AG04450 (cell line): ENCODE results near the gene TLR10. TPM values are rescaled to one million over a fixed set of nuclear protein-coding genes. Genes with fewer than 3 reads are reported as not detected.
"Not testable (repeated sequence)": the region's sequence is repeated elsewhere in the genome, so short reads cannot be mapped to it uniquely, and the experiment has no call there.

Experiments
- CTCF ChIA-PET: fragments of 300-600, 350-600 bp; formaldehyde crosslinking; extraction: SDS; loops from one replicate; lab custom pipeline; 2022; ENCODE audit warnings: antibody characterized with exemption, inconsistent platforms; lab: Charles Lee
- POLR2A ChIA-PET: fragments of 350-600 bp; formaldehyde crosslinking; extraction: SDS; loops from one replicate; lab custom pipeline; 2021; ENCODE audit warnings: antibody characterized with exemption, inconsistent platforms; lab: Yijun Ruan, JAX
- DNase-seq: peaks from one replicate; pipeline ENCODE4 v3.0.0-alpha.2; 2011; ENCODE audit warnings: low read depth, low spot score
- H3K27ac ChIP-seq: one replicate; pipeline ENCODE4 v1.5.1; 2012; ENCODE audit warnings: low read depth, low read length, control low read depth
- H3K27me3 ChIP-seq: one replicate; pipeline ENCODE4 v1.6.0; 2012; ENCODE audit warnings: low read length; ENCODE audit not compliant: control insufficient read depth, insufficient read depth
- H3K4me3 ChIP-seq: 2 replicates; pipeline ENCODE4 v1.5.1; 2011; ENCODE audit warnings: mild to moderate bottlenecking, low read depth, low read length, control low read depth
- H3K9me3 ChIP-seq: 2 replicates; pipeline ENCODE4 v1.5.1; 2012; ENCODE audit warnings: low read length; ENCODE audit not compliant: control insufficient read depth, insufficient read depth
- polyA plus RNA-seq: library from polyadenylated mRNA; depleted of rRNA; stranded (reverse); fragments of >200 nt; gene quantifications from 2 replicates; pipeline ENCODE4 v1.2.3, GENCODE V29; 2011
- TF ChIP-seq, protein P1 (sequence below): IDR thresholded peaks from 2 replicates; pipeline ENCODE4 v1.5.1; 2011; ENCODE audit warnings: low read depth, low read length, control low read depth, inconsistent platforms

TLR10 gene
- polyA plus RNA-seq, 1 experiment, result not detected

DNA sequence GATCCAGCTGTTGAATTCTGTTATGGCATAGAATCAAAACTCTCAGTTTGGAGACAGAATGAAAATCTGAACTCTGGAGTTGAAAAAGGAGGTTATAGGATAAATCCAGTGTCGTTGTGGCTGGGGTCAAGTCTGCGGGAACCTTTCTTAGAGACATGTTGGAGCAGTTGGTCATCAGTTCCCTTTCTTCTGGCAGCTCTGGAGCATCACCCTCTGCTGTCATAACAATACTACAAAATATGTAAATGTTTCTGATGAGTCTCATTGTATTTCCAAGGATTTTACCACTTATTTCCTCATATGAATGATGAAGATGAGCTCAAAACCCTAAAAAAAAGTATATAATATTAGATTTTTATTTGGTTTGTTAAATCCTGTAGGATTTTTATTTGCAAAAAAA, 7.5 kb downstream of the TLR10 start:
- POLR2A ChIA-PET, result no interaction called here

DNA sequence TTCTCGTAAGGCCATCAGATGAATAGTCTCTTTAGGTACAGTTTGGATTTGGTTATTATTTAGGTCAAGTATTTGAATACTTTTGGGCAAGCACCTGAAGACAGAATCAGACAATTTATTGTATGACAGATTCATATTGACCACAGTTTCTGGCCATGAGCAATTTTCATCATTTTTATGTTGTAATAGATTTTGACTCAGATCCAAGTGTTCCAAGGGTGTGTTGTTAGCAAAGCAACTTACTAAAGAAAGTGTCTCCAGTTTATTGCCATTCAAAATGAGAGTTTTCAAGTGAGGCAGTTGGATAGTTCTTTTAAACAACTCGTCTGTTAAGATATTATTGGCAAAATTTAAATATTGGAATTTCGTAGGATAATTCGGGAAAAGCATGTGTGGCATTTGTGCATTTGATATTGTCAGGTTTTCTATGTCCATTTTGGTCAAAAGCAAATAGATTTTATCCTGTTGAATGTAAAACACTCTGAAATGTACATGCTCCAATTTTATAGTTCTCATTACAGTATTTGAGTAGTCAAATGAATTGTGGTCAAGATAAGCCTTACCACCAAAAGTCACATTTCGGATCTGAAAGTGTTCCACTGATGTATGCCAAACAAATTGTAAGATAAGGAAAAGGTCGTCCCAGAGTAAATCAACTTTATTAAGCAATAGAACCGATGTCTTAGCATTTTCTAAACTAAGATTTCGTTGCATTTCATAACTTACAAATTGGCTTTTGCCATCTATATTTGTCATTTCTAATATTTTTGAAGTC, 8.4 kb downstream of the TLR10 start:
- POLR2A ChIA-PET, result no interaction called here
- TF ChIP-seq, protein P1, sequence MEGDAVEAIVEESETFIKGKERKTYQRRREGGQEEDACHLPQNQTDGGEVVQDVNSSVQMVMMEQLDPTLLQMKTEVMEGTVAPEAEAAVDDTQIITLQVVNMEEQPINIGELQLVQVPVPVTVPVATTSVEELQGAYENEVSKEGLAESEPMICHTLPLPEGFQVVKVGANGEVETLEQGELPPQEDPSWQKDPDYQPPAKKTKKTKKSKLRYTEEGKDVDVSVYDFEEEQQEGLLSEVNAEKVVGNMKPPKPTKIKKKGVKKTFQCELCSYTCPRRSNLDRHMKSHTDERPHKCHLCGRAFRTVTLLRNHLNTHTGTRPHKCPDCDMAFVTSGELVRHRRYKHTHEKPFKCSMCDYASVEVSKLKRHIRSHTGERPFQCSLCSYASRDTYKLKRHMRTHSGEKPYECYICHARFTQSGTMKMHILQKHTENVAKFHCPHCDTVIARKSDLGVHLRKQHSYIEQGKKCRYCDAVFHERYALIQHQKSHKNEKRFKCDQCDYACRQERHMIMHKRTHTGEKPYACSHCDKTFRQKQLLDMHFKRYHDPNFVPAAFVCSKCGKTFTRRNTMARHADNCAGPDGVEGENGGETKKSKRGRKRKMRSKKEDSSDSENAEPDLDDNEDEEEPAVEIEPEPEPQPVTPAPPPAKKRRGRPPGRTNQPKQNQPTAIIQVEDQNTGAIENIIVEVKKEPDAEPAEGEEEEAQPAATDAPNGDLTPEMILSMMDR, result no peak
- Histone ChIP-seq H3K27ac (no peak overlapping the region), H3K9me3 (no peaks in the 10 kb centered on the region), H3K4me3 (no peak overlapping the region), H3K27me3 (peaks cover 2% of the 10 kb centered on the region)
- CTCF ChIA-PET, result no interaction called here
- DNase-seq, result no peak

More for the DNA sequence above, 7.5 kb downstream of the TLR10 start:
- TF ChIP-seq, protein P1, result no peak
- no peak overlapping the region for H3K4me3 ChIP-seq
- no peak for DNase-seq
- no peak overlapping the region for H3K27ac ChIP-seq
- H3K9me3 ChIP-seq, result no peaks in the 10 kb centered on the region
- CTCF ChIA-PET, result interaction anchor here (2.9 kb wide), 1 partner anchor 16 kb away, joined by 10 read pairs; no protein-coding TSS in a partner anchor
- H3K27me3 ChIP-seq, result peaks cover 6% of the 10 kb centered on the region

DNA sequence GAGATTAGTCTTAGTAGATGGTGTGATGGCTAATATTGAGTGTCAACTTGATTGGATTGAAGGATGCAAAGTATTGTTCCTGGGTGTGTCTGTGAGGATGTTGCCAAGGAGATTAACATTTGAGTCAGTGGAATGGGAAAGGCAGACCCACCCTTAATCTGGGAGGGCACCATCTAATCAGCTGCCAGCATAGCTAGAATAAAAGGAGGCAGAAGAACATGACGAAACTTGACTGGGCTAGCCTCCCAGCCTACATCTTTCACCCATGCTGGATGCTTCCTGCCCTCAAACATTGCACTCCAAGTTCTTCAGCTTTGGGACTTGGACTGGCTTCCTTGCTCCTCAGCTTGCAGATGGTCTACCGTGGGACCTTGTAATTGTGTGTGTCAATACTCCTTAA, 12.5 kb downstream of the TLR10 start:
- H3K27ac ChIP-seq, H3K9me3 ChIP-seq, H3K27me3 ChIP-seq, H3K4me3 ChIP-seq, DNase-seq: not testable (repeated sequence)
- POLR2A ChIA-PET, result interaction anchor here (0.6 kb wide), 2 partner anchors 10 to 834 kb away, joined by 3 to 4 read pairs; no protein-coding TSS in a partner anchor
- CTCF ChIA-PET, result interaction anchor here (0.6 to 5.9 kb wide), 6 partner anchors 10 to 413 kb away, joined by 3 to 36 read pairs (median 4); partner anchors contain the start of gene TLR10

DNA sequence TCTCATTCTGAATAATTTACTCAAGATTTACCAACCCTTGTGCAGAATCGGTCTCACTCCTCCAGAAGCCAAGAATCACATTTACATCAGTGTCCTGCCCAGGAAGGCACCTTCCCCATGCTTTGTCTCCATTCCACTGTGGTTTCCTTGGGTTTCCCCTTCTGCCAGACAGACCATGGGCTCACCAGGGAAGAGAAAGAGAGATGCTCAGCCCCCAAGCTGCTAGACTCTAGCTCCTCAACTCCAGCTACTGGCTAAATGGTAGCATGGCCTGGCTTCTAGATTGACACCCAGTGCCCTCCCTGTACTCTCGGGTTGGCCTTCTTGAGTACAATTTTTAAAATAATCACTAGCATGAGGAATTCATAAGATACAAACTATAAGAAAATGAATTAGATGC, 12.9 kb downstream of the TLR10 start:
- H3K27ac ChIP-seq, result no peak overlapping the region
- no peak for DNase-seq
- TF ChIP-seq, protein P1, result no peak
- no peak overlapping the region for H3K4me3 ChIP-seq
- H3K27me3 ChIP-seq, result peaks cover 4% of the 10 kb centered on the region
- peaks cover 3% of the 10 kb centered on the region; the same call in 1 of the 2 replicates for H3K9me3 ChIP-seq
- ChIA-PET CTCF (interaction anchor here (0.6 to 5.9 kb wide), 6 partner anchors 10 to 413 kb away, joined by 3 to 36 read pairs (median 4); partner anchors contain the start of genes TLR1 and TLR10), POLR2A (interaction anchor here (0.6 kb wide), 1 partner anchor 10 kb away, joined by 3 read pairs; no protein-coding TSS in a partner anchor)

DNA sequence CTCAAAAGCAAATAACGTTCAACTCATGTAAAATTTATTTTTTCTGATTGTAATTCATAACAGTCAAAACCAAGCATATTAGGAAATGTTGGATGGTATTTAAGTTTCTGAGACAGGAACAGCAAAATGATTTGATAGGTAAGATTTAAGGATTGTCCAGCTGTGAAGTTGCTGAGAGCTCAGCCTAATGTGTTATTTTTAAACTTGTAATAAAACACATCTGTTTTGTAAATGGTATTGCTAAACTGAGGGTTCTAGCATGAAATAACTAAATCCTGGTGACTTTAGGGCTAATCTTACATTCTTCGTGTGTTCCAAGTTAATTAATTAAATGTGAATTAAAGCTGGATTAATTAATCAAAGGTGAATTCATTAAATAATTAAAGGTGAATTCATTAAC, 13.3 kb downstream of the TLR10 start:
- Histone ChIP-seq H3K27ac (no peak overlapping the region), H3K27me3 (peaks cover 4% of the 10 kb centered on the region), H3K4me3 (no peak overlapping the region), H3K9me3 (peaks cover 3% of the 10 kb centered on the region; the same call in 1 of the 2 replicates)
- CTCF ChIA-PET, result interaction anchor here (1.5 to 5.9 kb wide), 4 partner anchors 9 to 366 kb away, joined by 3 to 36 read pairs (median 20); partner anchors contain the start of genes TLR1 and TLR10
- POLR2A ChIA-PET, result no interaction called here
- no peak for DNase-seq
- TF ChIP-seq, protein P1, result no peak
